Fibroblast of skin of left biceps (primary cell): ENCODE measurements around the gene ARHGAP27.
"Not testable (repeated sequence)": the region's sequence is repeated elsewhere in the genome, so short reads cannot be mapped to it uniquely, and the experiment has no call there.

Experiments used
- DNase-seq, 2 experiments: peaks; one replicate each; pipeline ENCODE4 v3.0.0-alpha.2; 2013; ENCODE audit warnings: low read depth in 2 of 2

Gene ARHGAP27

GRCh38 chr17:45446872-45447625 is 14.4 kb upstream of the ARHGAP27 start:
- not testable (repeated sequence) for DNase-seq

- not testable (repeated sequence) for DNase-seq
These were observed 13.5 kb upstream of the ARHGAP27 start for GRCh38 chr17:45445901-45446743.

GRCh38 chr17:45444856-45445820 is 12.5 kb upstream of the ARHGAP27 start:
- not testable (repeated sequence) for DNase-seq

DNA sequence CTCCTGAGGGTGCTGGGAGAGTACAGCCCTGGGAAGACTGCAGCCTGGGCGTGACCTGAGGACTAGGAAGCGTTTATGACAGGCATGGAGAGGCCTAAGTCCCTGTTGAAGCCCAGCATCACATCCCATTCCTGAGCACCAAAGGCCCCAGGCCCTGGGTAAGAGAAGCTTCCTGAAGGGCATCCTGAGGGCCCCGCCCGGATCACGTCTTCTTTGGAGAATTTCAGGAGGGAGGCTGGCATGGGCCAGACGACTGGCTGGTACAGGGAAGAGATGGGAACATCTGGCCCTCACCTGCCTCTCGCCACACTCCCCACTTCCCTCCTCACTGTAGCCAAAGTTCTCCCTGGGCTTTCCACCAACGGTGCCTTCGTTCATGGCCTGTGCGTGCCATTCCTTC is 11.6 kb upstream of the ARHGAP27 start:
- DNase-seq: not testable (repeated sequence)

- DNase-seq: not testable (repeated sequence)
These were observed 10.9 kb upstream of the ARHGAP27 start for GRCh38 chr17:45443371-45444260.

GRCh38 chr17:45441526-45442310 is 9.0 kb upstream of the ARHGAP27 start:
- DNase-seq: no peak

DNA sequence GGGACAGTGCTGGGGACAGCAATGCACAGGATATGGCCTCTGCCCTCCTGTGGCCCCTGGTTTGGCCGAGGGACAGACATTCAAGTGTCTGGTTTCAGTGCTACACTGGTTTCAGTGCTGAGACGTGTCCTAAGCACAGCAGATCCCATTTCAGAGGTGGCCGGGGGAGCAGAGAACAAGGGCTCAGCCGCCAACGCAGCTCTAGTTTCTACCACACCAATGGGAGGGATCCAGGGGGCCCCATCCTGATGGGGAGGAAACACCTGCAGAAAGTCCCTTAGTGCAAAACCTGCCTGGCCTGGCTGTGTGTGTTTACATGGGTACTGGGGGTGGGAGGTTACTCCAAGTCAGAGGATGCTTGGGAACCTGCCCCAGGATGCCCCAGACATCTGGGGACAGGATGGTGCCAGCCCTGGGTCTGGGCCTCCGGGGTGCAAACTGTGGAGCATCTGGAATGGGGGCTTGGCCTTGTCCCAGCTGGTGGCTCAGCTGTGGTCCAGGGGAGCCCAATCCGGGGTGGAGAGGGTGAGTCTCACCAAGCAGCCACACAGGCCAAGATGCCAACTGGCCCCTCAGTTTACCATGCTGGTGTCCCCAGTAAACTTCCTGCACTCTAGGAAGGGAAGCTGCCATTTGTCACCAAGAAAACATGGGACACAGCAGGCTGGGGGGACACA is 8.3 kb upstream of the ARHGAP27 start:
- not testable (repeated sequence) for DNase-seq

- no peak for DNase-seq
These were observed 7.6 kb upstream of the ARHGAP27 start for GRCh38 chr17:45440161-45440778.

GRCh38 chr17:45438931-45439610 is 6.4 kb upstream of the ARHGAP27 start:
- DNase-seq: no peak

- DNase-seq: no peak
These were observed 5.0 kb upstream of the ARHGAP27 start for GRCh38 chr17:45437465-45438283.

- DNase-seq: no peak
These were observed 4.2 kb upstream of the ARHGAP27 start for GRCh38 chr17:45436625-45437464.

- no peak for DNase-seq
These were observed 3.5 kb upstream of the ARHGAP27 start for GRCh38 chr17:45436161-45436560.

GRCh38 chr17:45435481-45435880 is 2.8 kb upstream of the ARHGAP27 start:
- DNase-seq: no peak

DNA sequence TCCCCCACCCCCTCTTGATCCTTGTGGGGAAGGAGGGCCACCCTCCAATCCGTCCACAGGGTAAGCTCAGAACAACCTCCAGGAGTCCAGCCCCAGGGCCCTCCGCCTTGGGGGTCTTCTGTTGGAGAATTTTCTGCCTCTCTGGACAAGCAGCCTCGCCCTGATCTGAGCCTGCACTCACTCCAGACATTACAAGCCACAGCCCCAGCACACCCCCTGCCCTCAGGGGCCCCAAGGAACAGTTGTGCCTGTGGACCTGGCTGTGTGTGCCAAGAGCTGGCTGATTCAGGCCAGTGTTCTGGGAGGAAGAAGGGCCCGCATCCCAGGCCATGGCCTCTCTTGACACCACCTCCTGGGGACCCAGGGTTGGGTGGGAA is 477 bp upstream of the ARHGAP27 start:
- no peak for DNase-seq

- DNase-seq: no peak
These were observed 902 bp downstream of the ARHGAP27 start for GRCh38 chr17:45431531-45432404.
